Measurements from ENCODE around the gene EFCAB6. TPM values are rescaled to one million over a fixed set of nuclear protein-coding genes. Genes with fewer than 3 reads are reported as not detected.

The EFCAB6 gene
- total RNA-seq, 1 donor = 0.86 TPM

DNA sequence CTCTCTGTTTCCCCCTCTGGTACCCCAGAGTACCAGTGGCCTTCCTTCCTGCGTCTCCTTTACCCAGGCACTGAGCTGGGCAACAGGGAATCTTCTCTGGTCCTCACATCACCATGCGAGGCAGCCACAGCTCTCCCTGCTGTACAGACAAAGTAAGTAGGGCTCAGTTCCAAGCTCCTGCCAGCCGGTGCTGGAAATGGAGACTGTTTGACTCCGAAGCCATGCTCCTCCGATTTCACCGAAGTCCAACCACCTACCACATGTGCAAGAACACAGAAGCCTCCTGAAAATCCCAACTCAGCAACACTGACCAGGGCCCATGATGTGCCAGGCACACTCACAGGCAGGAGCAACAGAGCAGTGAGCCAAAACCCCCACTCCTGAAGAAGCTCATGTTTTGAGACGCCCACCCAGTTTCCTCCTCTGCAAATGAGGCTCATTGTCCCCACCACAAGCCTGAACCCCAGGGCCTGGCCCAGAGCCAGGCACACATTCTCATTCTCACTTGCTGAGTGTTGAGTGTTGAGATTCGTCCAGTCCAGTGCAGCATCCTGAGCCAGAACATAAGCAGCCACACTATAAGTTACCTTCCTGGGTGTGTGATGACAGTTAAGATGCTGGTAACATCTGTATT is 244.3 kb downstream of the EFCAB6 start:
- no peak overlapping the region for H3K4me3 ChIP-seq (ENCODE audit: low read depth, low read length)
- no peak for DNase-seq (ENCODE audit: low read depth)
- TF ChIP-seq, protein P1, sequence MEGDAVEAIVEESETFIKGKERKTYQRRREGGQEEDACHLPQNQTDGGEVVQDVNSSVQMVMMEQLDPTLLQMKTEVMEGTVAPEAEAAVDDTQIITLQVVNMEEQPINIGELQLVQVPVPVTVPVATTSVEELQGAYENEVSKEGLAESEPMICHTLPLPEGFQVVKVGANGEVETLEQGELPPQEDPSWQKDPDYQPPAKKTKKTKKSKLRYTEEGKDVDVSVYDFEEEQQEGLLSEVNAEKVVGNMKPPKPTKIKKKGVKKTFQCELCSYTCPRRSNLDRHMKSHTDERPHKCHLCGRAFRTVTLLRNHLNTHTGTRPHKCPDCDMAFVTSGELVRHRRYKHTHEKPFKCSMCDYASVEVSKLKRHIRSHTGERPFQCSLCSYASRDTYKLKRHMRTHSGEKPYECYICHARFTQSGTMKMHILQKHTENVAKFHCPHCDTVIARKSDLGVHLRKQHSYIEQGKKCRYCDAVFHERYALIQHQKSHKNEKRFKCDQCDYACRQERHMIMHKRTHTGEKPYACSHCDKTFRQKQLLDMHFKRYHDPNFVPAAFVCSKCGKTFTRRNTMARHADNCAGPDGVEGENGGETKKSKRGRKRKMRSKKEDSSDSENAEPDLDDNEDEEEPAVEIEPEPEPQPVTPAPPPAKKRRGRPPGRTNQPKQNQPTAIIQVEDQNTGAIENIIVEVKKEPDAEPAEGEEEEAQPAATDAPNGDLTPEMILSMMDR (IDR thresholded peaks at IDR 0.05; ENCODE audit: insufficient read depth, low read depth, low read length) = no peak

DNA sequence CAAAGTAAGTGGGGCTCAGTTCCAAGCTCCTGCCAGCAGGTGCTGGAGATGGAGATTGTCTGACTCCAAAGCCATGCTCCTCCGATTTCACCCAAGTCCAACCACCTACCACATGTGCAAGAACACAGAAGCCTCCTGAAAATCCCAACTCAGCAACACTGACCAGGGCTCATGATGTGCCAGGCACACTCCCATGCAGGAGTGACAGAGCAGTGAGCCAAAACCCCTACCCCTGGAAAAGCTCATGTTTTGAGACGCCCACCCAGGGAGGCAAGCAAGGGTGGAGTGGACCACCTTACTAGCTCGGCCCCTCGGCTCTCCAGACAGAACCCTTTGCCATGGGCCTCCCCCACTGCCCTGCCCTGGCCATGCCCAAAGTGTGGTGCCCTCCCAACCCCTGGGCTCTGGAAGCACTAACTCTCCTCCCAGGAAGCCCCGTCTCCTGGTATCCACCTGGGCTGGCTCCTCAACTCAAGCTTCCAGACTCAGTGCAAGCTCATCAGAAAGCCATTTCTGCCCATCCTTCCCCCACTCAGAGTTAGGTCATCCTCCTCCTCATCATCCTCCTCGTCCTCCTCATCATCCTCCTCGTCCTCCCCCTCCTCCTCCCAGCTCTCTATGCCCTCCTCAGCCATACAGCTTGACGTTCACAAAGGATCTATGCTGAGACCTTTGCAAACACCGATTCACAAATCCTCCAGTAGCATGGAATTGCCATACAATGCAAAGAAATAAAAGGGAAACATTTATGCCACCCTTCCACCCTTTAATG is 245.4 kb downstream of the EFCAB6 start:
- DNase-seq (ENCODE audit: low read depth) = no peak
- TF ChIP-seq, protein P1 (IDR thresholded peaks at IDR 0.05; ENCODE audit: insufficient read depth, low read depth, low read length) = no peak
- H3K4me3 ChIP-seq (ENCODE audit: low read depth, low read length) = no peak overlapping the region

DNA sequence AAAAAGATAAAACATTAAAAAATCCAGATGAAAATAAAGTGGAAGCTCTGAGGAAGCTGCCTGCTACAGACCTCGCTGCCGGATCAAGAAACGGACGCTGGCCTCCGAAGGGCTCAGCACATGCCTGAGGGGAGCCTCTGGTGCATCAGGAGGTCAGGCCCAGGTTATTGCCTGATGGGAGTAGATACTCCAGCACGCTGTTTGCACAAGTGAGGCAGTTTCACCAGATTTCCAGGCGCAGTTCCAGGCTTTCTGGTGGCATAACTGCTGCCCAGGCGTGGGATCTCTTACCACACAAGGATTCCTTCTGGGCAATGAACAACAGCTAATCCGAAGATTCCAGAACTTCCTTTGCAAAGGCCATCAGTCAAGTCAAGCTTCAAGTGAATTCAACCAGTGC is 246.1 kb downstream of the EFCAB6 start:
- TF ChIP-seq, protein P1 (IDR thresholded peaks at IDR 0.05; ENCODE audit: insufficient read depth, low read depth, low read length) = no peak
- H3K4me3 ChIP-seq (ENCODE audit: low read depth, low read length) = no peak overlapping the region
- DNase-seq (ENCODE audit: low read depth) = no peak

DNA sequence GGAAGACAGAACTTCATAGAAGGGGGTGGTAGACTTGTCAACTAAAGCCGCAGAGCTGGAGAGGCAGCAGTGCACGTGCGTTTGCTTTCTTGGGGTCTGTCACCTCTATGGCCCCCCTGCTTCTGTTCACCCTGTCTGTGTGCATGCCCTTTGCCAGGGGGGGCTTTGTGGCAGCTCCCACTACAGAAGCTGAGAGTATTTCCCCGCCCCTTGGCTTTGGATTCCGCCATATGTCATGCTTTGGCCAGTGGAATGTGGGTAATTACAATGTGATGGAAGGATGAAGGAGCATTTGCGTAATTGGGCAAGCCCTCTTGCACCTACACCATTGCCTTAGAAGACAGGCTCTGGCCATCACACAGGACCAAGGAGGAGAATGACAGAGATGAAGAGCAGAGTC is 247.2 kb downstream of the EFCAB6 start:
- TF ChIP-seq, protein P1 (IDR thresholded peaks at IDR 0.05; ENCODE audit: insufficient read depth, low read depth, low read length) = no peak
- no peak for DNase-seq (ENCODE audit: low read depth)
- H3K4me3 ChIP-seq (ENCODE audit: low read depth, low read length) = no peak overlapping the region

DNA sequence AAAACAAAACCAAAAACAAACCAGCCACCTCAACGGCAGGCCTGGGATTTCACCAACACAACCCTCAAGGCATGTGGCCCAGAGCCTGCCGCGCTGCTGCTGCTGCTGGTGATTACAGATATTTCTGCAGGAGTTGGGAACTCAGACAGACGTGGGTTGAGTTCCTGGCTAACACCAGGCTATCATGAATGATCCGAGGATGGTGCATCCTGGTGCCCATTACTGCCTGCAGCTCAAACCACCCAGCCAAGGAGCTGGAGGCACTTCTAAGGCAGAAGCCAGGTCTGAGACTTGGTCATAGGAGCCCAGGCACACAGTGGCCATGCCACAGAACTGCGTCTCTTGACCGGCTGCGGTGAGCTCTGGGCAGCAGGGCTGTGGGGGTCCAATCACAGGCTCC is 248.5 kb downstream of the EFCAB6 start:
- no peak overlapping the region for H3K4me3 ChIP-seq (ENCODE audit: low read depth, low read length)
- no peak for DNase-seq (ENCODE audit: low read depth)
- TF ChIP-seq, protein P1 (IDR thresholded peaks at IDR 0.05; ENCODE audit: insufficient read depth, low read depth, low read length) = no peak

DNA sequence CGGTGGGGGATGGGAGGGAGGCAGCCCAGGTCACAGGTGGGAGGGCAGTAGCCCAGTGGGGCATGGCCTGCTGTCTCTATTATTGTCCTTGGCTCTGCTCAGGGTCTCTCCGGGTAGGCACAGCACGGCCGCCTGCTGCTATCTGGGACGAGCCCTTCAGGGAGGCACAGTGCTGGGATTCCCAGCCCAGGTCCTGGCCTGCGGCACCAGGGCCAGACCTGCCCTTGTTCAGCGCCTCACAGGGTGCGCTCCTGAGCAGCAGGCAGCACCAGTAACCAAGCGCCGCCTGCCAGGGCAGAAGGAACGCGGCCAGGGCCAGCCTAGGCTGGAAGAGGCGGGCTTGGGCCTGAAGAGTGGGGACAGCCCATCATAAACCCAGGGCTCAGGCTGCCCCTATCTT is 249.3 kb downstream of the EFCAB6 start:
- TF ChIP-seq, protein P1 (IDR thresholded peaks at IDR 0.05; ENCODE audit: insufficient read depth, low read depth, low read length) = no peak
- DNase-seq (ENCODE audit: low read depth) = no peak
- no peak overlapping the region for H3K4me3 ChIP-seq (ENCODE audit: low read depth, low read length)

Data from fibroblast of villous mesenchyme (primary cell).